HUDEP-2 (cell line): ENCODE data around the gene RBM39.
A peak's percentile ranks its signal among the peaks of the same experiment; 100 is the strongest.
"Not testable (repeated sequence)": the region's sequence is repeated elsewhere in the genome, so short reads cannot be mapped to it uniquely, and the experiment has no call there.

Experiments used
- DNase-seq, 76 experiments: peaks; one replicate each; lab custom pipeline; 2025; ENCODE audit not compliant: unreplicated experiment in 76 of 76; lab: John Stamatoyannopoulos, UW

Gene RBM39

GRCh38 chr20:35741892-35742740 is at the start of gene RBM39:
RBM39 (minus strand) TSS chr20:35742260; CDS start chr20:35740874, 1,386 bp downstream.
- peak; percentile 76 to 100 (median 99) for DNase-seq

- DNase-seq, result no peak
Observed at GRCh38 chr20:35791821-35792220, 49.8 kb upstream of the RBM39 start.

- no peak for DNase-seq
Observed at GRCh38 chr20:35791097-35791496, 49.0 kb upstream of the RBM39 start.

GRCh38 chr20:35788796-35789195 is 46.7 kb upstream of the RBM39 start:
- DNase-seq, result no peak

- not testable (repeated sequence) for DNase-seq
Observed at GRCh38 chr20:35785541-35785940, 43.5 kb upstream of the RBM39 start.

GRCh38 chr20:35783811-35784210 is 41.8 kb upstream of the RBM39 start:
- not testable (repeated sequence) for DNase-seq

- peak in 68 of 76 experiments; percentile 8 to 78 (median 52) for DNase-seq
Observed at GRCh38 chr20:35776513-35777101, 34.5 kb upstream of the RBM39 start.

- no peak for DNase-seq
Observed at GRCh38 chr20:35774391-35774790, 32.3 kb upstream of the RBM39 start.

GRCh38 chr20:35773154-35773751 is 31.2 kb upstream of the RBM39 start:
- DNase-seq, result peak in 8 of 76 experiments; percentile 2 to 22 (median 6)

- DNase-seq, result no peak
Observed at GRCh38 chr20:35772563-35773058, 30.6 kb upstream of the RBM39 start.

- DNase-seq, result peak; percentile 32 to 100 (median 96)
Observed at GRCh38 chr20:35771689-35772562, 29.9 kb upstream of the RBM39 start, which contains the start of gene PHF20. PHF20 (plus strand) TSS chr20:35772015; CDS start chr20:35801523, 29,508 bp downstream.

GRCh38 chr20:35771367-35771688 is 29.3 kb upstream of the RBM39 start:
- DNase-seq, result no peak

- DNase-seq, result peak in 39 of 76 experiments; percentile 1 to 46 (median 18)
Observed at GRCh38 chr20:35768731-35769664, 26.9 kb upstream of the RBM39 start.

- no peak for DNase-seq
Observed at GRCh38 chr20:35767683-35768481, 25.8 kb upstream of the RBM39 start.

GRCh38 chr20:35766843-35767242 is 24.8 kb upstream of the RBM39 start:
- no peak for DNase-seq

- DNase-seq, result not testable (repeated sequence)
Observed at GRCh38 chr20:35764936-35765335, 22.9 kb upstream of the RBM39 start.

- no peak for DNase-seq
Observed at GRCh38 chr20:35762461-35762860, 20.4 kb upstream of the RBM39 start.

- DNase-seq, result not testable (repeated sequence)
Observed at GRCh38 chr20:35761548-35761947, 19.5 kb upstream of the RBM39 start.
